Superior temporal gyrus (tissue), 1 donor: Measurements from ENCODE around the gene EIF1B.
"Not testable (repeated sequence)": the region's sequence is repeated elsewhere in the genome, so short reads cannot be mapped to it uniquely, and the experiment has no call there.

Experiments
- DNase-seq: peaks from one replicate; pipeline ENCODE4 v3.0.0-alpha.2; 2016; ENCODE audit errors: extremely low spot score

Gene EIF1B

GRCh38 chr3:40309418-40309924, at the start of gene EIF1B:
EIF1B (plus strand) TSS chr3:40309707; CDS start chr3:40309942, 235 bp downstream.
- DNase-seq: peak; percentile 99

GRCh38 chr3:40262331-40262730, 47.2 kb upstream of the EIF1B start:
- DNase-seq: peak; percentile 12

- no peak for DNase-seq
Observed at GRCh38 chr3:40264451-40264850, 45.1 kb upstream of the EIF1B start.

- no peak for DNase-seq
Observed at GRCh38 chr3:40265181-40265580, 44.3 kb upstream of the EIF1B start.

- DNase-seq: no peak
Observed at GRCh38 chr3:40267937-40268724, 41.4 kb upstream of the EIF1B start.

- DNase-seq: peak; percentile 68
Observed at GRCh38 chr3:40268802-40269524, 40.5 kb upstream of the EIF1B start.

- no peak for DNase-seq
Observed at GRCh38 chr3:40278791-40279190, 30.7 kb upstream of the EIF1B start.

GRCh38 chr3:40281995-40282394, 27.5 kb upstream of the EIF1B start:
- no peak for DNase-seq

GRCh38 chr3:40283057-40283456, 26.4 kb upstream of the EIF1B start:
- not testable (repeated sequence) for DNase-seq

- no peak for DNase-seq
Observed at GRCh38 chr3:40287248-40287647, 22.3 kb upstream of the EIF1B start.

GRCh38 chr3:40290396-40290795, 19.1 kb upstream of the EIF1B start:
- DNase-seq: no peak

- no peak for DNase-seq
Observed at GRCh38 chr3:40291471-40291870, 18.0 kb upstream of the EIF1B start.

GRCh38 chr3:40292637-40293349, 16.7 kb upstream of the EIF1B start:
- DNase-seq: peak; percentile 85

GRCh38 chr3:40294434-40294833, 15.1 kb upstream of the EIF1B start:
- DNase-seq: no peak

- DNase-seq: no peak
Observed at GRCh38 chr3:40298075-40298474, 11.4 kb upstream of the EIF1B start.

- no peak for DNase-seq
Observed at GRCh38 chr3:40299130-40299720, 10.3 kb upstream of the EIF1B start.

- DNase-seq: no peak
Observed at GRCh38 chr3:40299721-40300335, 9.7 kb upstream of the EIF1B start.

GRCh38 chr3:40302784-40303183, 6.7 kb upstream of the EIF1B start:
- DNase-seq: no peak

- DNase-seq: no peak
Observed at GRCh38 chr3:40304352-40304751, 5.2 kb upstream of the EIF1B start.

GRCh38 chr3:40306336-40306735, 3.2 kb upstream of the EIF1B start:
- no peak for DNase-seq

GRCh38 chr3:40307176-40307575, 2.3 kb upstream of the EIF1B start:
- no peak for DNase-seq
